ENCODE data around the gene SYT13. TPM values are rescaled to one million over a fixed set of nuclear protein-coding genes. Genes with fewer than 3 reads are reported as not detected.

The SYT13 gene, protein sequence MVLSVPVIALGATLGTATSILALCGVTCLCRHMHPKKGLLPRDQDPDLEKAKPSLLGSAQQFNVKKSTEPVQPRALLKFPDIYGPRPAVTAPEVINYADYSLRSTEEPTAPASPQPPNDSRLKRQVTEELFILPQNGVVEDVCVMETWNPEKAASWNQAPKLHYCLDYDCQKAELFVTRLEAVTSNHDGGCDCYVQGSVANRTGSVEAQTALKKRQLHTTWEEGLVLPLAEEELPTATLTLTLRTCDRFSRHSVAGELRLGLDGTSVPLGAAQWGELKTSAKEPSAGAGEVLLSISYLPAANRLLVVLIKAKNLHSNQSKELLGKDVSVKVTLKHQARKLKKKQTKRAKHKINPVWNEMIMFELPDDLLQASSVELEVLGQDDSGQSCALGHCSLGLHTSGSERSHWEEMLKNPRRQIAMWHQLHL
- total RNA-seq: 0.06 TPM in 1 of 2 replicates, not detected in the other

DNA sequence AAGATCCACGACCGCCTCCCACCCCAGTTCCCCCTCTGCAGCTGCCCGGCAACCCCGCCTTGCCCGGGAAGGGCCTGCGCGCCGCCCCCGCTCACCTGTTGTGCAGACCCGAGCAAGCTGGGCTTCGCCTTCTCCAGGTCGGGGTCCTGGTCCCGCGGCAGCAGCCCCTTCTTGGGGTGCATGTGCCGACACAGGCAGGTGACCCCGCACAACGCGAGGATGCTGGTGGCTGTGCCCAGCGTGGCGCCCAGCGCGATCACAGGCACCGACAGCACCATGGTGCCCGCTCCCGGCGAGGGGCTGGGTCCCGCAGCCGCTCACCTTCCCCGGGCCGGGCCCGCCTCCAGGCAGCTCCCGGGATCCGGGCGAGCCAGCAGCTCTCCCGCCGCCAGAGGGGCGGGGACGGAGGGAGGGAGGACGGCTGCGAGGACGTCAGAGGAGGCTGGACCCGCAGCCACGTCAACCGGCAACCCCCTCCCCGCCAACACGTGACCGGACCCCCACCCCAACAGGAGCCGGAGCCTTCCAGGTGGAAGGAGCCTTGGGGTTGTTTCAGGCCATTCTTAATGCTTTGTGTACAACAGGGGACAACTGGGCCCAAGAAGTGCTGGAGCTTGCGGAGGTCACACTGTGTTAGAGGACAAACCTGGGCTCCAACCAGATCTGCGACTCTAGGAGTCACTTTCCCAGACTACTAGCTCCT is at the start of gene SYT13:
Gene SYT13 (minus strand): TSS at position 412 of the 703 bp plus-strand sequence. CDS start 134 bp downstream, at position 278.

Other genes with a start within 250 kb of the SYT13 start
- gene PRDM11, start 139.7 kb downstream of the SYT13 start, total RNA-seq: 4.2 and 11.0 TPM in 2 replicates